ENCODE data around the gene CST3.
"Not testable (repeated sequence)": the region's sequence is repeated elsewhere in the genome, so short reads cannot be mapped to it uniquely, and the experiment has no call there.

Gene CST3

DNA sequence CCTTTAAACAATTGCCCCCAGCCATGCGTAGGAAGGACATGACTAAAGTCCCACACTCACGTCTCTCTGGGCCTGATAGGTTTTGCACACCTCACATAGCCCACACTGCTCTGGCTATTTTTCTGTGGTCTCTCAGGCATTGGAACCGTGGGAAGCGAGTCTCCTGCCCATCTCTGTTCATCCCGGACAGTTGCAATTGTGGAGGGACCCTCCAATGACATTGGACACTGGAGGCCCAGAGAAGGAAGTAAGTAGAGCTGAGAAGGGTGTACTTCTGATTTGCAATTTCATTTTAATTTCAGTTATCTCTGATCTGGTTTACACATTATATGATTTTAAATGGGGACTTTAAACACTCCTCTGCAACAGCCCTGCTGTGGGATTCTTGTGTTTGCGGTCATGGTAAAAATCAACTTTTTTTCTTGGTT, 23.3 kb upstream of the CST3 start:
- no peak for DNase-seq (ENCODE audit: low read depth)

DNA sequence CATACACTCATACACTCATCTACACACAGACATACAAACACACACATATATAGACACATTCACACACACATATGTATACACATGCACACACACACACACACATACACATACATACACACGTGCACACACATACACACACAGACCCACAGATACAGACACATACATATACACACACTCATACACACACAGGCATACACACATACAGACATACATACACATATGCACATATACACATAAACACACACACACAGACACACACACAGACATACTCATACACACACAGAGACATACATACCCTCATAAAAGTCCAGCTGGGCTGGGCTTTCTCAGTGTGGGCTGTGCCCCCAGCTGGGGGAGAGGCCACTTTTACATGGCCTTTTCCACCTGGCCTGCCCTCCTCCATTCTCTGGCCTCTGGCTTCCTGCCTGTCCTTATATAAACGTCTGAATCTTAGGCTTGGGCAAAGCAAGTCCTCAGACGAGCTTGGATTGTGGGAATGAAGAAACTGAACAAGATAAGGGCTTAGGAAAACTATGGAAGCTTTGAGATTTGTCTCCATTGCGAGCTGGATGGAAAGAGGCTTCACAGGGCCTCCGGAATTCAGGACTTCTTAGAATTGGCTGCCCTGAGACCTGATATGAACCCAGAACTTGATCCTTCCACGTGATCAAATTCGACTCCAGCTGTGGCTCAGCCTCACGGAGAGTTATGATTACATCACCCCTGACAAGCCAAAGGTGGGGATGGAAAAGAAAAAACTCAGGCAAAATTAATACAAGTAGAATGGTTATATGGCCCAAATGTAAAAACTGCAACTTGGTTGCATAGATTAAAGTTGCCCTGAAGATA, 22.5 kb upstream of the CST3 start:
- DNase-seq (ENCODE audit: low read depth), result no peak

DNA sequence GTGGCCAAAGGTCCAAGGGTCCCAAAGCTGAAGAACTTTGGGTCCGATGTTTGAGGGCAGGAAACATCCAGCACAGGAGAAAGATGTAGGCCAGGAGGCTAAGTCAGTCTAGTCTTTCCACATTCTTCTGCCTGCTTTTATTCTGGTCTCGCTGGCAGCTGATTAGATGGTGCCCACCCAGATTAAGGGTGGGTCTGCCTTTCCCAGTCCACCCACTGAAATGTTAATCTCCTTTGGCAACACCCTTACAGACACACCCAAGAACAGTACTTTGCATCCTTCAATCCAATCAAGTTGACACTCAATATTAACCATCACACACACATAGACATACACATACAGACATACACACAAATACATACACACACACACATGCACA, 21.8 kb upstream of the CST3 start:
- not testable (repeated sequence) for DNase-seq (ENCODE audit: low read depth)

DNA sequence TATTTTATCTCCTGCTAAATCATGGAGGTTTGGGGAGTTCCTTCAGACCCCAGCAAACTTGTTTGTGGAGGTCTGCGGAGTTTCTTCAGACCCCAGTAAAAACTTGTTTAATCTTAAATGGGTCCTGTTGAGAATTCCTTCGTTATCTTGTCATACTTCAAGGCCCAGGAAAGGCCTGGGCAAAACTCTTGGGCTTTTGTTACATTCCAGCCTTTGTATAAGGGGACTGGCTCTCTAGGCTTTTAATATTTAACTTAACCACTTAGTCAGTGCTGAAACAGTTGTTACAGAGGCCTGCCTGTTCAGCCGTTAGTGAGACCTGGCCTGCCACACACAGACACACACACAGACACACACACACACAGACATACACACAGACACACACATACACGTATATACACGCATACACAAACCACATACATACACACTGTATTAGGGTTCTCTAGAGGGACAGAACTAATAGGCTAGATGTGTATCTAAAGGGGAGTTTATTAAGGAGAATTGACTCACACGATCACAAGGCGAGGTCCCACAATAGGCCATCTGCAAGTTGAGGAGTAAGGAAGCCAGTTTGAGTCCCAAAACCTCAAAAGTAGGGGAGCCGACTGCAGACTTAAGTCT, 21.3 kb upstream of the CST3 start:
- DNase-seq (ENCODE audit: low read depth), result no peak

DNA sequence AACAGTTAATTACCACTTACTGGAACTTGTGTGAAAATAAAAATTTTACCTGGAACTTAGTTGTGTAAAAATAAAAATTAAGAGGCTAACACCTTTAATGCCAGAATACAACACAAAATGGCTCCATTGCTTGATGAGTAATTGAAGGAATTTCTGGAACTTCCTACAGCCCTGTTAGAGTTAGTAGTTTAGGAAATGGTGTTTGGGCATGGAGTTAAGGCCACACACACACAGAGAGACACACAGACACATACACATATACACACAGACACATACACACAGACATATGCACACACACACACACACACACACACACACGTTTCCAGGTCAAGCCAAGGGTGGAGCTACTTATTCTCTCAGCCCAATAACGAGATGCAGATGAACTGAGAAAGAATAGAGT, 20.6 kb upstream of the CST3 start:
- DNase-seq (ENCODE audit: low read depth), result no peak

DNA sequence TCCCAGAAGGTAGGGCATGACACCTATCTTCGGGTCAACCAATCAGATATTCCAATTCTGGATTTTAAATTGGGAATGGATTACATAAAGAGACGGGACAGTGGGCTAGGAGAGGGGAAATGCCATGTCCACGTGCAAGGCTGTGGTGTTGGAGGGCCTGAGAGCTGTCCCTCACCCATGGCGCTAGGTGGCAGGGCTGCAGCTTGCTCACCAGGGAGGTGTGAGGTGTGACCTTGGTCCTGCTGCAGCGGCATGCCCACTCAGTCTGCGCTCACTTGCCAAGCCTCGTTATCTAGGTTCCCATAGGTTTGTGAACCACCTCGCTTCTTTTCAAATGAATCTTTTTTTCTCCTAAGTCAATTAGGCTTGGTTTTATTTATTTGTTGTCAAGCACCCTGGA, 19.4 kb upstream of the CST3 start:
- no peak for DNase-seq (ENCODE audit: low read depth)

DNA sequence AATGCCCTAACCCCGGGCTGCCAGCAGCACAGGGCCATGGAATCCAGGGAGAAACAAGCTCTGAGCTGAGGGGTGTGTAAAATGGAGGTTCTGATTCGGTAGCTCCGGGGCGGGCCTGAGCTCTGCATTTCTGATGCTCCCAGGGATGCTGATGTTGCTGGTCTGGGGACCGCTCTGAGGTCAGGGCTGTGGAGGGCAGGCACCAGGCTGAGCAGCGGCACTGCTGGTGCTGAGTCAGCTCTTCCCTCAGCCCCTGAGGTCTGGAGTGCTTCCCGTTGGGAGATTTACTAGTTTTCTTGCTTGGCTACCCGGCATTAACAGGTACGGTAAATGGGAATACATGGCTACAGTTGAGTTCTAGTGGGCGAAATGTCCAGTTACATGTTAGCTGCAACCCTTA, 18.6 kb upstream of the CST3 start:
- no peak for DNase-seq (ENCODE audit: low read depth)

DNA sequence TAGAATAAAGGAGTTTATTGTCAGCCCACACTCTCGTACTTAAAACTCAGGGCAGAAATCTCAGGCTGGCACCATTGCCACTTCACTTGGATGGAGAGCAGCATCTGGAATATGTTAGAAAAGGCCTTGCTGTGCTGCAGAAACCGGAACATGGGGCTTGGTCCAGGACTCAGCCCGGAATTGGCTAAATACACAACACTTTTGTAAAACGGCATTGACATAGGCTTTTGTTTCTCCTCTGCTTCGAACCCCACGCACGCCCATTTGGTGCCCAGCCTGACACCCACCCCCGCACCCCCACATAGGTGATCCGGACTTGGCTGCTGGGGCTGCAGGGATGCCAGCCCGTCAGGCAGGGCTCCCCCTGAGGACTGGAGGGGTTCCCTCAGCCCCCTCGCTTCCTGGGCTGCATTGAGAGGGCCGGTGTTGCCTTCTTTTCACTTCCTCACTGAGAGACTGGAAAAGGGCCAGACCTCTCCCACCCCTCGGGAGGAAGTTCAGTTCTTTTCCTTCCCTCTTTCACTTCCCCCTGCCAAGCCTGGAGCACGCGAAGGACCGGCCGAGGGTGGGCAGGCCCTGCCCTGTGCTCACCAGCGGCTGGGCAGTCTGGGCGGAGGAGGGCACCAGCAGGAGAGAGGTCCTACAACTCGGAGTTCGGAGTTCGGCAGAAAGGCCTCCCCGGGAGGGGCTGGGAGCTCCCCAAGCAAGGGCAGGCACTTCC, 17.9 kb upstream of the CST3 start:
- DNase-seq (ENCODE audit: low read depth), result no peak

DNA sequence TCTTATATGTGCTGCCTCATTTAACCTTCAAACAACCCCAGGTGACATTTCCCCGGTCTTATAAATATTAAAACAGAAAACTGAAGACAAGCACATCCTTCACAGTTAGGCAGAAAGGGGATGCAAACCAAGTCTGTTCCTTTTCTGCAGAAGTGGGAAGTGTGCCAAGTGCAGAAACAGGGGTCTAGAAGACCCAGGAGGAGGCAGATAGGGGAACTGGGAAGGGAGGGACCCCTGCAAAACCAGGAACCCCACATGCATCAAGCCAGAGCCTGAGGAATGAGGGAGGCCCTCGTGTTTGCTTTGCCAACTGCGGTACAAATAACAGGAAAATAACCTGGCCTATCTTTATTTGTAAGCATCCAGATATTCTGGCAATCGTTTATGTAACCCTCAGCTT, 17.0 kb upstream of the CST3 start:
- DNase-seq (ENCODE audit: low read depth), result no peak

DNA sequence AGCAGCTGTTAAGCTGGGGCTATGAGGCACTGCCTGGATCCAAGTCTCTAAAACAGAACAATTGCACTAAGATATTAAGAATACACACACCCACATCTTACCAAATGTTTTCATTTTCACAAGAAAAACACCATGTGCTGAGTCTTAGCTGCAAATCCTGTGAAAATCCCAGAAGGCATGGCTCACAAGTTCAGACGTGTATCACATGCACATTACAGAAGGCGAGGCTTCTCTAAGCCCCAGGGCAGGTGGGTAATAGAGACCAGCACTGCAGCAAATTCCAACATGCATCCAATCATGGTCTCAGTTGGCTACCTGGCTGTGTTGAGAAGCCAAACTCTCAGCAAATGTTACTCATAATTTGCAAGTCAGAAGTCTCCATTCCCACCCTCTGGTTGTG, 16.2 kb upstream of the CST3 start:
- DNase-seq (ENCODE audit: low read depth), result no peak

DNA sequence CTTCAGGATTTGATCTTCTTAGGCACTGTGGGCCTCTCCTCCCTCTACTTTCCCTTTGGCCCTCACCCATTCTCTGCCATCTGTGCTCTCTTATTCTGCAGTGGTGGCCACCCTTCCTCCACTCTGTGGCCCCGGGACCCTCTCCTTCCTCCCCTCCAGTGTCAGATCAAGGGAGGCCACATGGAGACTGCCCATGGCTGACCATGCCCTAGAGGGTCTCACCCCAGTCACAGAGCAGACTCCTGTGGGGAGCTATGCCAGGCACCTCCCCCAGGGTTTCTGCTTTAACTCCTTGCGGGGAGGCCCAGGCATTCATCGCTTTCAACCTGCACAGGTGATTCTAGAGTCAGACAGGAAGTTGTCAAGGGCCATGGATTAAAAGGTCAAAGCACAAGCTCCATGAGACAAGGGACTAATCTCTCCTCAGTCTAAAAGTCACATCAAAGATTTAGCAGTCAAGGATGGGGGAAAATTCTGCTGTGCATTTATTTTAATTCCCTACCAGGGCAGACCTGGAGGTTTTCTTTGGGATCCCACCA, 15.7 kb upstream of the CST3 start:
- DNase-seq (ENCODE audit: low read depth), result no peak

DNA sequence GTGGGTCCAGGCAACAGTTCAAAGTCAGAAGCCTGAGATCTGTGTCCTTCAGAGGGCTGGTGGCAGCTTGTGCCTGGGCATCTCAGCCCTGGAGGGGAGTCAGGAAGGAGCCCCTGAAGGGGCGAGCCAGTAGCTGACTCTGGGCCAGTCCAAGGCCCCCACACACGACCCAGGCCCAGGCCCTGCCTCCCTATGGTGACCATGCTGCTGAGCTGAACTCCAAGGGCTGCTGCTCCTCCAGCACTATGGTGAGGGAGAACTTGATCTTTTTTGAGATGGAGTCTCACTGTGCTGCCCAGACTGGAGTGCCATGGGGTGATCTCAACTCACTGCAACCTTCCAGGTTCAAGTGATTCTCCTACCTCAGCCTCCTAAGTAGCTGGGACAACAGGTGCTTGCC, 15.2 kb upstream of the CST3 start:
- no peak for DNase-seq (ENCODE audit: low read depth)

DNA sequence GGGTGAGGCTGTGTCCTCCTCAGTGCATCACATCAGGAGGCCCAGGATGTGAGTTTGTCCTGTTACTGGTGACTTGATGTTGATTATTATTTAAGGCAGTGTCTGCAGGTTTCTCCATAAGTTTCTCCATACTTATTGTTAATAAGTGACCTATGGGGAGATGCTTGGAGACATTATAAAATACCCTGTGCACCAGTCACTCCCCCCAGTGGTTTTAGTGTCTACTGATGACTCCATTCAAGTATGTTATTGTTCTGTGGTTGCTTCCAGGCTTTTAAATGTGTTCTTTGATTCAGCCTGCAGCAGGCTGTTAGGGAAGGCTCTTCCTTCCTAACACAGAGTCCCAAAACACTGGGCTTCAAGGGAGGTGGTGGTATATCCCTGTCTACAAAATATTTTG, 14.6 kb upstream of the CST3 start:
- no peak for DNase-seq (ENCODE audit: low read depth)

DNA sequence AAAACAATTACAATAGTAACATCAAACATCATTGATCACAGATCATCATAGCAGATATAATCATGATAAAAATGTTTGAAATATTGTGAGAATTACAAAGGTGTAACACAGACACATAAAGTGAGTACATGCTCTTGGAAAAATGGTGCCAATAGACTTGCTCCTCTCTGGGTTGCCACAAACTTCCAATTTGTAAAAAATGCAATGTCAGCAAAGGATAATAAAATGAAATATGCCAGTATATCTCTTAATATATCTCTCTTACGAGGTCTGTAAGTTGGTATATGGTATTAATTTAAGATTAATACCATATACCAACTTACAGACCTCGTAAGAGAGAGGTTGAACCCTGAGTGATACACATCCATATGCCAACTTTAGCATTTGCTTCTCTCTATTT, 13.4 kb upstream of the CST3 start:
- DNase-seq (ENCODE audit: low read depth), result no peak

DNA sequence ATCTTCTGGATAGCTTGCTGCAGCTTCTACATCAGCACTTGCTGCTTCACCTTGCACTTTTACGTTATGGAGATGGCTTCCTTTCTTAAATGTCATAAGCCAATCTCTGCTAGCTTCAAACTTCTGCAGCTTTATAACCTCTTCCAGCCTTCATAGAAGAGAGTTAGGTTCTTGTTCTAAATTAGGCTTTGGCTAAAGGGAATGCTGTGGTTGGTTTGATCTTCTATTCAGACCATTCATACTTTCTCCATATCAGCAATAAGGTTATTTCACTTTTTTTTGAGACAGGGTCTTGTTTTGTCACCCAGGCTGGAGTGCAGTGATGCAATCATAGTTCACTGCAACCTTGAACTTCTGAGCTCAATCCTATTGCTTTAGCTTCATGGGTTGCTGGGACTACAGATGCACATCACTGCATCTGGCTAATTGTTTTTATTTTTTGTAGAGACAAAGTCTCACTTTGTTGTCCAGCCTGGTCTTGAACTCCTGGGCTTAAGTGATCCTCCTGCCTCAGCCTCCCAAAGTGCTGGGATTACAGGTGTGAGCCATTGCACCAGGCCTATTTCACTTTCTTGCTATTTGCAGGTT, 12.2 kb upstream of the CST3 start:
- no peak for DNase-seq (ENCODE audit: low read depth)

DNA sequence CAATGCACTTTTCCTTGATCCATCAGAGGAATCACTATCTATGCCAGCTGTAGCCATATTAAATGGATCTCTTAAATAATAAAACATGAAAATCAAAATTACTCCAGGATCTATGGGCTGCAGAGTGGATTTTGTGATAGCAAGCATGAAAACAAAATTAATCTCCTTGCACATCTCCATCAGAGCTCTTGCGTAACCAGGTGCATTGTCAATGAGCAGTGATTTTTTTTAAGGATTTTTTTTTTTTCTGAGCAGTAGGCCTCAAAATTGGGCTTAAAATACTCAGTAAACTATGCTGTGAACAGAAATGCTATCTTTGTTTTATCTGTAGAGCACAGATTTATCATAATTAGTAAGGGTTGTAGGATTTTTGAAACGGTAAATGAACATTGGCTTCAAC, 11.5 kb upstream of the CST3 start:
- no peak for DNase-seq (ENCODE audit: low read depth)

DNA sequence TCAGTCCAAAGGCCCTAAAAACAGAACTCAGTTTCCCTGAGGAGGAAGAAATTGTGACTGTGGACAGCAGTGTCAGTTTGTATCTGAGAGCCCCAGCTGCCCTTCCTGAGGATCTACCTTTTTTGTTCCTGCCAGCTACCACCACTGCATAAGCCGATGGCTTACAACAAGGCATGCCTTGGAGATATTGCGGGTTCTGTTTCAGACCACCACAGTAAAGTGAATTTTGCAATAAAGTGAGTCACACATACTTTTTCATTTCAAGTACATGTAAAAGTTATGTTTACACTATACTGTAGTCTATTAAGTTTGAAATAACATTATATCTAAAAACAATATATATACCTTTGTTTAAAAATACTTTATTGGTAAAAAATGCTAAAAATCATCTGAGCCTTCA, 9.6 kb upstream of the CST3 start:
- DNase-seq (ENCODE audit: low read depth), result no peak

DNA sequence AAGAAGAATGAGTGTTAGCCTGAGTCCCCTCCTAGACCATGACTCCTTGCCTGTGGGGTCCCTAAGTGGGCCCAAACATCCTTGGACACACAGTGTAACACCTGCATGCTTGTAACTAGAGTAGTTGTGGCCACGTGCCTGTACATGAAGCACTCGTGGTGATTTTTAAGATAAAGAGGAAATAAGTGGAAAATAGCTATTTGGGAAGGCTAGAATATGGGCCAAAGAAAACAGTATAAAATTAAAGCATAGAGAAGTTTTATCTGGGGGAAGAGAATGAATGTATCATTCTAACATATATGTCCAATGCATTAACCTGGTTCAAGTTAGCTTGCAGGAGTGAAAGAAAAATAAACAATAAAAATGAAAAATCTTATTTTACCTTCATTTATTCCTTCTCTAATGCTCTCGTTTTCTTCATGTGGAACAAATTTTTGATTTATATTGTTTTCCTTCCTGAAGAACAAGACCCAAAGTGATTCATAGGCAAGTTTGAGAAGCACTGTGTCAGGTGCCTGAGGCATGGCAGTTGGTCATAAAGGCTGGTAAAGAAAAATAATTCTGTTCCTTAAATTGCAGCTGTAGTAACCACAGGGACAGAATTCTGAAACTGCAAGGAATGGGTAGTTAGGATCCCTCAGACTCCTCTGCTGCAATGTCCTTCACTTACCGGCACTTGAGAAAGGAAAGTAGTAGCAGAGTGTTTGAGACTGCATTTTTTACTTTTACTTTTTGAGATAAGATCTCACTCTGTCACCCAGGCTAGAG, 8.5 kb upstream of the CST3 start:
- no peak for DNase-seq (ENCODE audit: low read depth)

DNA sequence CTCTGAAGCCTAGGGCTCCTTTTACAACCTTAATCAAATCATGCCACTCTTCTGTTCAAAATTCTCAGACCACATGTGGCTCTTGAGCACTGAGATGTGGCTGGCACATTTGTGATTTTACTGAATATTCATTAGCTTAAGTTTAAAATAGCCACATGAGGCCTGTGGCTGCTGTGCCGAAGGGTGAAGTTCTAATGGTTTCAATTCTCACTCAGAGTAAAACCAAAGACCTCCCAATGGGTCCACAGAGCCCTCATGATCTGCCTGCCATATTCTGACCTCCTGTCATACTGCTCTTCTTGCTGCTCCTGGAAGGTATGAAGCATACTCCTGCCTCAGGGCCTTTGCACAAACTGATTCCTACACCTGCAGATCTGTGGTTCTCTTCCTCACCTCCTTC, 7.8 kb upstream of the CST3 start:
- no peak for DNase-seq (ENCODE audit: low read depth)

DNA sequence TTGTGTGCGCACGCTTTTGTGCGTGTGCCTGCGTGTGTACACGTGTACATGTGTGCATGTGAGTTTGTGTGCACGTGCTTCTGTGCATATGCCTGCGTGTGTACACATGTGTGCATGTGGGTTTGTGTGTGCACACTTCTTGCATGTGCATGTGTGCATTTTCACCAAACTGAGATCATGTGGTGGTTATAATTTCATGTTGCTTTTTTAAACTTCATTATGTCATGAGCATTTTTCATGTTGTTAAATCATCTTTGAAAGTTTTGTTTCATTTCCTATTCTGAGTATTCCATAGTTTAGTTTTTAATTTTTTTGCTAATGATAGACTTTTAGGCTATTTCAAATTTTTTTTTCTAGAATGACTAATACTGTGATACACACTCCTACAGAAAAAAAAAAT, 6.4 kb upstream of the CST3 start:
- no peak for DNase-seq (ENCODE audit: low read depth)

DNA sequence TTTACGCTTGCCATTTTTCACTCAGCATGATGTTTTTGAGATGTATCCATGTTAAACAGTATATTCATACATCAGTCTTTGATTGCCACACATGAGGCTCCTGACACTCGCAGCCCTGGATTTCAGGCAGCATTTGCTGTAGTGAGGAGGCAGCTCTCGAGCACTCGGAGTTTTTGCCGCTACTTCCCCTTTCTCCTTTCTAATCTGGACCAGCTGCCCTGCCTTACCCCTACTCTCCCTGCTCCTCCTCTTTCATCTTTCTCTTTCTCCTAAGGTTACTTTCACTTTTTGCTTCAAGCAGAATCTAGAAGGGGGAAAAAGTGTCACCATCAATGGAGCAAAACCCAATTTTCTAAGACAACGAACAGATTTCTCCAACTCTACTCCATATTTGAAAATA, 5.9 kb upstream of the CST3 start:
- no peak for DNase-seq (ENCODE audit: low read depth)

Data from activated gamma-delta T cell treated with anti-CD3 and anti-CD28 coated beads, Interleukin-2, amount 50 U/mL, for 16 hours (primary cell).